AG10803 (cell line): ENCODE data around the gene CYB5R4.
A peak's percentile ranks its signal among the peaks of the same experiment; 100 is the strongest.
"Not testable (repeated sequence)": the region's sequence is repeated elsewhere in the genome, so short reads cannot be mapped to it uniquely, and the experiment has no call there.

Source experiments
- DNase-seq: peaks from one replicate; pipeline ENCODE4 v3.0.0; 2010; ENCODE audit warnings: low read depth
- H3K4me3 ChIP-seq: 2 replicates; pipeline ENCODE4 v1.5.1; 2011; ENCODE audit warnings: mild to moderate bottlenecking, low read length, control low read depth
- CTCF ChIP-seq: conservative IDR thresholded peaks from 2 replicates; pipeline ENCODE4 v1.5.1; 2011; ENCODE audit warnings: mild to moderate bottlenecking, low read length, control low read depth, inconsistent platforms

CYB5R4 gene

GRCh38 chr6:83928286-83928685 lies 68.8 kb downstream of the CYB5R4 start:
- H3K4me3 ChIP-seq, result no peak overlapping the region
- DNase-seq, result no peak
- no peak for TF ChIP-seq CTCF

GRCh38 chr6:83946201-83946833 lies 86.8 kb downstream of the CYB5R4 start:
- not testable (repeated sequence) for DNase-seq, H3K4me3 ChIP-seq

GRCh38 chr6:83947983-83948382 lies 88.5 kb downstream of the CYB5R4 start:
- not testable (repeated sequence) for H3K4me3 ChIP-seq, DNase-seq

- TF ChIP-seq CTCF, result no peak
- no peak overlapping the region for H3K4me3 ChIP-seq
- DNase-seq, result no peak
These were observed 89.4 kb downstream of the CYB5R4 start for GRCh38 chr6:83948851-83949250.

- H3K4me3 ChIP-seq, result not testable (repeated sequence)
These were observed 91.9 kb downstream of the CYB5R4 start for GRCh38 chr6:83951423-83951822.

GRCh38 chr6:83952830-83953229 lies 93.3 kb downstream of the CYB5R4 start:
- no peak for TF ChIP-seq CTCF
- no peak for DNase-seq
- H3K4me3 ChIP-seq, result no peak overlapping the region

More at GRCh38 chr6:83951423-83951822, 91.9 kb downstream of the CYB5R4 start:
- DNase-seq, result not testable (repeated sequence)

- no peak overlapping the region for H3K4me3 ChIP-seq
- DNase-seq, result no peak
- no peak for TF ChIP-seq CTCF
These were observed 94.9 kb downstream of the CYB5R4 start for GRCh38 chr6:83954371-83954770.

GRCh38 chr6:83958241-83958685 lies 98.8 kb downstream of the CYB5R4 start:
- peak; percentile 12 for DNase-seq

More at GRCh38 chr6:83958241-83958685, 98.8 kb downstream of the CYB5R4 start:
- H3K4me3 ChIP-seq, result no peak overlapping the region
- no peak for TF ChIP-seq CTCF
